WTC11 (cell line): ENCODE measurements around the gene NR2F1. TPM values are rescaled to one million over a fixed set of nuclear protein-coding genes. Genes with fewer than 3 reads are reported as not detected.
A peak's percentile ranks its signal among the peaks of the same experiment; 100 is the strongest.

Experiments used
- ATAC-seq: fragments of 200-7000 bp; cut with Tn5 transposase; 2 replicates; pipeline ENCODE4 v1.10.0; 2021; ENCODE audit warnings: mild to moderate bottlenecking, moderate library complexity
- CTCF ChIA-PET: fragments of 300-600 bp; sonication (Branson Sonifier 250); formaldehyde crosslinking; loops from one replicate; lab custom pipeline; 2021; ENCODE audit warnings: antibody characterized with exemption; lab: Charles Lee
- POLR2A ChIA-PET: fragments of 350-600 bp; sonication (Branson Sonifier 250); formaldehyde crosslinking; loops from one replicate; lab custom pipeline; 2021; ENCODE audit warnings: antibody characterized with exemption; lab: Charles Lee
- DNase-seq: peaks from one replicate; pipeline ENCODE4 v3.0.0; 2021; ENCODE audit warnings: low spot score
- H3K27ac Mint-ChIP-seq: 2 replicates; pipeline ENCODE4 v1.8.0; 2021; ENCODE audit warnings: mixed read lengths
- H3K27me3 Mint-ChIP-seq: 2 replicates; pipeline ENCODE4 v1.8.0; 2021; ENCODE audit warnings: low read depth, mild to moderate bottlenecking, moderate library complexity, mixed read lengths
- H3K36me3 Mint-ChIP-seq: 2 replicates; pipeline ENCODE4 v1.8.0; 2021; ENCODE audit warnings: mixed read lengths
- H3K4me1 Mint-ChIP-seq: 2 replicates; pipeline ENCODE4 v1.8.0; 2022; ENCODE audit warnings: mixed read lengths
- H3K4me3 Mint-ChIP-seq: 2 replicates; pipeline ENCODE4 v1.8.0; 2021; ENCODE audit warnings: mild to moderate bottlenecking, moderate library complexity, mixed read lengths
- H3K9me3 Mint-ChIP-seq: 2 replicates; pipeline ENCODE4 v1.8.0; 2021; ENCODE audit warnings: mixed read lengths
- CBFB ChIP-seq: sonication (generic); formaldehyde crosslinking; IDR thresholded peaks from 2 replicates; pipeline ENCODE4 v1.8.1; 2022; ENCODE audit warnings: mild to moderate bottlenecking, low read depth, missing genetic modification reagents
- CDX4 ChIP-seq: fragments of 250-450 bp; sonication (Bioruptor Pico); IDR thresholded peaks from 2 replicates; pipeline ENCODE4 v1.9.0; 2021; ENCODE audit warnings: moderate library complexity, mild to moderate bottlenecking, inconsistent platforms, borderline replicate concordance
- E2F4 ChIP-seq: sonication (generic); formaldehyde crosslinking; IDR thresholded peaks from 2 replicates; pipeline ENCODE4 v1.8.1; 2022; ENCODE audit warnings: low read depth, mild to moderate bottlenecking, moderate library complexity, missing genetic modification reagents, borderline replicate concordance
- ETV6 ChIP-seq: sonication (generic); formaldehyde crosslinking; IDR thresholded peaks from 2 replicates; pipeline ENCODE4 v1.8.1; 2022; ENCODE audit warnings: mild to moderate bottlenecking, missing genetic modification reagents
- FOXJ3 ChIP-seq: sonication (generic); formaldehyde crosslinking; IDR thresholded peaks from 2 replicates; pipeline ENCODE4 v1.9.0; 2021; ENCODE audit warnings: missing genetic modification reagents, mild to moderate bottlenecking, borderline replicate concordance
- HMGXB4 ChIP-seq: sonication (generic); formaldehyde crosslinking; IDR thresholded peaks from 2 replicates; pipeline ENCODE4 v1.8.1; 2023; ENCODE audit warnings: mild to moderate bottlenecking, moderate library complexity, missing genetic modification reagents
- MAX ChIP-seq: sonication (generic); formaldehyde crosslinking; IDR thresholded peaks from 2 replicates; pipeline ENCODE4 v1.8.0; 2022; ENCODE audit warnings: mild to moderate bottlenecking, missing genetic modification reagents
- NFYB ChIP-seq: sonication (generic); formaldehyde crosslinking; conservative IDR thresholded peaks from 2 replicates; pipeline ENCODE4 v1.8.0; 2022; ENCODE audit warnings: low read depth, missing genetic modification reagents
- NR3C1 ChIP-seq: sonication (generic); formaldehyde crosslinking; conservative IDR thresholded peaks from 2 replicates; pipeline ENCODE4 v1.8.1; 2023; ENCODE audit warnings: low read depth, mild to moderate bottlenecking, missing genetic modification reagents
- OVOL2 ChIP-seq: fragments of 250-450 bp; sonication (Bioruptor Pico); IDR thresholded peaks from 2 replicates; pipeline ENCODE4 v1.9.0; 2021; ENCODE audit warnings: mild to moderate bottlenecking, borderline replicate concordance
- PREB ChIP-seq: sonication (generic); formaldehyde crosslinking; IDR thresholded peaks from 2 replicates; pipeline ENCODE4 v1.8.1; 2022; ENCODE audit warnings: mild to moderate bottlenecking, missing genetic modification reagents, moderate library complexity, borderline replicate concordance
- RORB ChIP-seq: fragments of 250-450 bp; sonication (Bioruptor Pico); IDR thresholded peaks from 2 replicates; pipeline ENCODE4 v1.9.0; 2021; ENCODE audit warnings: mild to moderate bottlenecking
- SP1 ChIP-seq: sonication (generic); formaldehyde crosslinking; conservative IDR thresholded peaks from 2 replicates; pipeline ENCODE4 v1.8.1; 2022; ENCODE audit warnings: missing genetic modification reagents
- USF2 ChIP-seq: sonication (generic); formaldehyde crosslinking; IDR thresholded peaks from 2 replicates; pipeline ENCODE4 v1.8.1; 2023; ENCODE audit warnings: mild to moderate bottlenecking, missing genetic modification reagents, moderate library complexity
- ZNF281 ChIP-seq: sonication (generic); formaldehyde crosslinking; IDR thresholded peaks from 2 replicates; pipeline ENCODE4 v1.8.0; 2023; ENCODE audit warnings: mild to moderate bottlenecking, missing genetic modification reagents
- ZNF416 ChIP-seq: fragments of 250-450 bp; sonication (Bioruptor Pico); IDR thresholded peaks from 2 replicates; pipeline ENCODE4 v1.9.0; 2021; ENCODE audit warnings: mild to moderate bottlenecking, inconsistent platforms
- ZNF512 ChIP-seq: sonication (generic); formaldehyde crosslinking; IDR thresholded peaks from 2 replicates; pipeline ENCODE4 v1.8.1; 2022; ENCODE audit warnings: missing genetic modification reagents, borderline replicate concordance
- ZNF671 ChIP-seq: fragments of 250-450 bp; sonication (Bioruptor Pico); IDR thresholded peaks from 2 replicates; pipeline ENCODE4 v1.8.0; 2021; ENCODE audit warnings: mild to moderate bottlenecking
- total RNA-seq: library from RNA; stranded (reverse); gene quantifications from 3 replicates; pipeline ENCODE4 v1.2.3, GENCODE V29; 2021

The NR2F1 gene
- total RNA-seq, 1 experiment from 2014 or later: 0.31 TPM

GRCh38 chr5:93621327-93621798 is 38.3 kb downstream of the NR2F1 start:
- peaks cover 39% of the 10 kb centered on the region for H3K27me3 Mint-ChIP-seq
- H3K27ac Mint-ChIP-seq: no peak overlapping the region
- CTCF ChIA-PET: interaction anchor here (0.8 to 3.0 kb wide), 10 partner anchors 9 to 288 kb away, joined by 3 to 20 read pairs (median 4); partner anchors contain the start of gene NR2F1
- H3K36me3 Mint-ChIP-seq: no peaks in the 10 kb centered on the region
- H3K4me3 Mint-ChIP-seq: peak overlapping the region; percentile 72
- peaks cover 28% of the 10 kb centered on the region for H3K4me1 Mint-ChIP-seq
- POLR2A ChIA-PET: interaction anchor here (0.9 kb wide), 1 partner anchor 14 kb away, joined by 4 read pairs; no protein-coding TSS in a partner anchor
- ATAC-seq: peak; percentile 35
- no peaks in the 10 kb centered on the region for H3K9me3 Mint-ChIP-seq
- DNase-seq: peak; percentile 62
- TF ChIP-seq NFYB (CRISPR knock-in tag): 0 out of 2 replicates have a peak, but pooled peaks have one; percentile 22
- no peak for TF ChIP-seq PREB (CRISPR knock-in tag)

- TF ChIP-seq MAX (CRISPR knock-in tag) (no peak), NFYB (CRISPR knock-in tag) (no peak), ZNF671 (no peak), ZNF416 (no peak), CBFB (CRISPR knock-in tag) (no peak)
- CTCF ChIA-PET: interaction anchor here (1.2 to 3.0 kb wide), 2 partner anchors 179 to 272 kb away, joined by 4 to 20 read pairs; no protein-coding TSS in a partner anchor
- H3K4me1 Mint-ChIP-seq: peaks cover 28% of the 10 kb centered on the region
- no peak overlapping the region for H3K27ac Mint-ChIP-seq
- POLR2A ChIA-PET: no interaction called here
- no peak for ATAC-seq
- DNase-seq: no peak
- H3K27me3 Mint-ChIP-seq: peaks cover 39% of the 10 kb centered on the region
- H3K9me3 Mint-ChIP-seq: no peaks in the 10 kb centered on the region
- H3K36me3 Mint-ChIP-seq: no peaks in the 10 kb centered on the region
- H3K4me3 Mint-ChIP-seq: peak overlapping the region; percentile 37; the same call in 1 of the 2 replicates
Measured at GRCh38 chr5:93622240-93622885, 39.3 kb downstream of the NR2F1 start.

- Mint-ChIP-seq H3K4me1 (peaks cover 26% of the 10 kb centered on the region), H3K4me3 (no peak overlapping the region), H3K27ac (no peak overlapping the region), H3K27me3 (peaks cover 39% of the 10 kb centered on the region), H3K9me3 (no peaks in the 10 kb centered on the region), H3K36me3 (no peaks in the 10 kb centered on the region)
- ChIA-PET POLR2A (no interaction called here), CTCF (no interaction called here)
- DNase-seq: no peak
- no peak for ATAC-seq
- TF ChIP-seq SP1: no peak
- TF ChIP-seq ETV6 (CRISPR knock-in tag): no peak
- no peak for TF ChIP-seq FOXJ3 (CRISPR knock-in tag)
- TF ChIP-seq ZNF281 (CRISPR knock-in tag): no peak
- no peak for TF ChIP-seq HMGXB4 (CRISPR knock-in tag)
- no peak for TF ChIP-seq E2F4
- no peak for TF ChIP-seq USF2 (CRISPR knock-in tag)
- TF ChIP-seq OVOL2 (CRISPR knock-in tag): no peak
- no peak for TF ChIP-seq NR3C1 (CRISPR knock-in tag)
- TF ChIP-seq CDX4 (CRISPR knock-in tag): no peak
- no peak for TF ChIP-seq RORB (CRISPR knock-in tag)
- no peak for TF ChIP-seq ZNF512 (CRISPR knock-in tag)
Measured at GRCh38 chr5:93623153-93623552, 40.1 kb downstream of the NR2F1 start.
